H1 (cell line): ENCODE results near the gene FGF2. TPM values are rescaled to one million over a fixed set of nuclear protein-coding genes. Genes with fewer than 3 reads are reported as not detected.
A peak's percentile ranks its signal among the peaks of the same experiment; 100 is the strongest.

Experiments used
- CHD1 ChIP-seq: IDR thresholded peaks from 2 replicates; pipeline ENCODE4 v1.6.1; 2012; ENCODE audit warnings: low read depth, low read length, improper control_type of control experiment
- CHD7 ChIP-seq: fragments of 300-600 bp; sonication (generic); IDR thresholded peaks from 2 replicates; pipeline ENCODE4 v1.7.1; 2012; ENCODE audit warnings: low read length, moderate library complexity, mild to moderate bottlenecking, inconsistent platforms; ENCODE audit not compliant: insufficient replicate concordance
- polyA plus RNA-seq, 7 experiments: library from polyadenylated mRNA; depleted of rRNA in 3 of 7; stranded (reverse) in 5 of 7; unstranded in 2 of 7; fragments of >200 nt in 5 of 7; fragments of 200-250 nt in 2 of 7; gene quantifications; 1 replicate in 5 of 7; 2 replicates in 1 of 7; 4 replicates in 1 of 7; pipeline versions ENCODE4 v1.2.1 to v1.2.3, GENCODE V29; 2011 to 2013; ENCODE audit warnings: missing spikeins in 2 of 7, mixed read lengths in 2 of 7
- total RNA-seq: library from RNA; stranded (reverse); fragmentation: NEBNext Ultra II Directional; extraction: Animal tissue kit (Norgen Biotek cat#: 25700); gene quantifications from 2 replicates; pipeline ENCODE4 v1.2.1, GENCODE V29; 2021
- TF ChIP-seq, protein P1 (sequence below): IDR thresholded peaks from 2 replicates; pipeline ENCODE4 v1.6.1; 2011; ENCODE audit warnings: low read depth, mild to moderate bottlenecking, low read length; ENCODE audit not compliant: insufficient read depth

The FGF2 gene
- total and polyA plus RNA-seq, 2 of the 8 experiments (the other 6 are each of a cell fraction or from before 2014, with no cell fraction given), result 23.4 to 145 TPM

DNA sequence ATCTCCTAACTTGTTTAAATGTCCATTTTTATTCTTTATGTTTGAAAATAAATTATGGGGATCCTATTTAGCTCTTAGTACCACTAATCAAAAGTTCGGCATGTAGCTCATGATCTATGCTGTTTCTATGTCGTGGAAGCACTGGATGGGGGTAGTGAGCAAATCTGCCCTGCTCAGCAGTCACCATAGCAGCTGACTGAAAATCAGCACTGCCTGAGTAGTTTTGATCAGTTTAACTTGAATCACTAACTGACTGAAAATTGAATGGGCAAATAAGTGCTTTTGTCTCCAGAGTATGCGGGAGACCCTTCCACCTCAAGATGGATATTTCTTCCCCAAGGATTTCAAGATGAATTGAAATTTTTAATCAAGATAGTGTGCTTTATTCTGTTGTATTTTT, 68.2 kb downstream of the FGF2 start (continued):
- TF ChIP-seq CHD7, result peak; percentile 41
- no peak for TF ChIP-seq CHD1
- TF ChIP-seq, protein P1, sequence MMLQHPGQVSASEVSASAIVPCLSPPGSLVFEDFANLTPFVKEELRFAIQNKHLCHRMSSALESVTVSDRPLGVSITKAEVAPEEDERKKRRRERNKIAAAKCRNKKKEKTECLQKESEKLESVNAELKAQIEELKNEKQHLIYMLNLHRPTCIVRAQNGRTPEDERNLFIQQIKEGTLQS, result no peak
